Vagina (tissue), 2 donors: ENCODE data around the gene GID4.

Experiments
- CTCF ChIP-seq, 3 experiments: fragments of 450-650 bp in 2 of 3; fragments of 200-600 bp in 1 of 3; sonication (generic) in 1 of 3; IDR thresholded peaks; one replicate each; pipeline ENCODE4 v1.5.1; 2017 to 2019; ENCODE audit warnings: antibody characterized with exemption in 3 of 3, mild to moderate bottlenecking in 2 of 3, moderate library complexity in 2 of 3
- POLR2A ChIP-seq, 2 donors: fragments of 450-650 bp; IDR thresholded peaks; one replicate each; pipeline ENCODE4 v1.6.1; 2017; ENCODE audit warnings: antibody characterized with exemption in 2 of 2, mild to moderate bottlenecking in 2 of 2, moderate library complexity in 2 of 2

GRCh38 chr17:18038149-18038850 is 908 bp upstream of the GID4 start:
- no peak for TF ChIP-seq CTCF (IDR thresholded peaks at IDR 0.05)
- no peak for TF ChIP-seq POLR2A (IDR thresholded peaks at IDR 0.05)
